Mucosa of rectum (tissue), 2 donors: ENCODE measurements around the gene GPR137.
A peak's percentile ranks its signal among the peaks of the same experiment; 100 is the strongest.
"Not testable (repeated sequence)": the region's sequence is repeated elsewhere in the genome, so short reads cannot be mapped to it uniquely, and the experiment has no call there.

Source experiments
- H3K27ac ChIP-seq, 2 donors: one replicate each; pipeline ENCODE4 v1.7.0; 2013; ENCODE audit warnings: inconsistent platforms in 2 of 2, low read depth in 2 of 2, low read length in 2 of 2
- H3K27me3 ChIP-seq, 2 donors: one replicate each; pipeline ENCODE4 v1.7.0; 2013; ENCODE audit warnings: low read length in 2 of 2; ENCODE audit not compliant: control insufficient read depth in 2 of 2, insufficient read depth in 2 of 2
- H3K36me3 ChIP-seq, 2 donors: one replicate each; pipeline ENCODE4 v1.7.0; 2013; ENCODE audit warnings: low read length in 2 of 2; ENCODE audit not compliant: control insufficient read depth in 2 of 2, insufficient read depth in 2 of 2
- H3K4me1 ChIP-seq, 2 donors: one replicate each; pipeline ENCODE4 v1.7.0; 2013; ENCODE audit warnings: low read length in 2 of 2, mild to moderate bottlenecking in 1 of 2; ENCODE audit not compliant: control insufficient read depth in 2 of 2, insufficient read depth in 2 of 2
- H3K4me3 ChIP-seq, 2 donors: one replicate each; pipeline ENCODE4 v1.7.0; 2013; ENCODE audit warnings: low read length in 2 of 2
- H3K9ac ChIP-seq, 2 donors: one replicate each; pipeline ENCODE4 v1.7.0; 2013; ENCODE audit warnings: low read length in 2 of 2, low read depth in 1 of 2, mild to moderate bottlenecking in 1 of 2
- H3K9me3 ChIP-seq, 2 donors: one replicate each; pipeline ENCODE4 v1.7.0; 2013; ENCODE audit warnings: low read length in 2 of 2; ENCODE audit not compliant: control insufficient read depth in 2 of 2
- donor health status: healthy.
- donor health status: Normal muscosa, but diverticular disease.

The GPR137 gene

GRCh38 chr11:64314146-64314804 lies 28.6 kb downstream of the GPR137 start:
- no peaks in the 10 kb centered on the region for H3K27me3 ChIP-seq
- no peak overlapping the region for H3K4me3 ChIP-seq
- H3K27ac ChIP-seq: peak overlapping the region in 1 of 2 donors; percentile 28
- no peak overlapping the region for H3K9ac ChIP-seq
- no peaks in the 10 kb centered on the region for H3K9me3 ChIP-seq
- H3K36me3 ChIP-seq: peaks cover 35 to 39% of the 10 kb centered on the region in 2 donors
- peaks cover 15 to 20% of the 10 kb centered on the region in 2 donors for H3K4me1 ChIP-seq

- Histone ChIP-seq H3K9me3 (no peaks in the 10 kb centered on the region), H3K4me3 (no peak overlapping the region), H3K4me1 (peaks cover 21 to 26% of the 10 kb centered on the region in 2 donors), H3K27ac (no peak overlapping the region), H3K27me3 (no peaks in the 10 kb centered on the region), H3K36me3 (peaks cover 35 to 39% of the 10 kb centered on the region in 2 donors), H3K9ac (no peak overlapping the region)
Measured at GRCh38 chr11:64314805-64315561, 29.3 kb downstream of the GPR137 start.

- H3K9ac ChIP-seq, H3K9me3 ChIP-seq, H3K4me3 ChIP-seq, H3K27me3 ChIP-seq: not testable (repeated sequence)
- H3K36me3 ChIP-seq: peaks cover 35 to 36% of the 10 kb centered on the region in 2 donors
- H3K27ac ChIP-seq: peak overlapping the region in 1 of 2 donors; percentile 9
- H3K4me1 ChIP-seq: peaks cover 25 to 34% of the 10 kb centered on the region in 2 donors
Measured at GRCh38 chr11:64315667-64316526, 30.2 kb downstream of the GPR137 start.

- peaks cover 34 to 35% of the 10 kb centered on the region in 2 donors for H3K36me3 ChIP-seq
- peaks cover 31 to 43% of the 10 kb centered on the region in 2 donors for H3K4me1 ChIP-seq
- no peaks in the 10 kb centered on the region for H3K9me3 ChIP-seq
- peak overlapping the region; percentile 88 to 99 for H3K9ac ChIP-seq
- peak overlapping the region; percentile 98 to 100 for H3K27ac ChIP-seq
- peak overlapping the region; percentile 78 to 96 for H3K4me3 ChIP-seq
- no peaks in the 10 kb centered on the region for H3K27me3 ChIP-seq
Measured at GRCh38 chr11:64316672-64317324, 31.1 kb downstream of the GPR137 start.

- Histone ChIP-seq H3K4me1 (peaks cover 34 to 49% of the 10 kb centered on the region in 2 donors), H3K36me3 (peaks cover 36 to 37% of the 10 kb centered on the region in 2 donors), H3K9ac (peak within 1 kb of the TSS; percentile 88 to 99), H3K27me3 (no peaks in the 10 kb centered on the region), H3K4me3 (peak within 1 kb of the TSS; percentile 78 to 96), H3K9me3 (no peaks in the 10 kb centered on the region), H3K27ac (peak within 1 kb of the TSS; percentile 98 to 100)
Measured at GRCh38 chr11:64317325-64317960, 31.8 kb downstream of the GPR137 start, which contains the start of gene TRMT112. TSS of gene TRMT112 (minus strand) at chr11:64317559. CDS start at chr11:64317526, 33 bp downstream.

GRCh38 chr11:64317961-64318765 lies 32.5 kb downstream of the GPR137 start, which contains the start of gene PRDX5:
TSS of gene PRDX5 (plus strand) at chr11:64318121. CDS start at chr11:64318216, 95 bp downstream.
- Histone ChIP-seq H3K36me3 (peaks cover 34 to 36% of the 10 kb centered on the region in 2 donors), H3K9ac (peak within 1 kb of the TSS; percentile 88 to 99), H3K9me3 (no peaks in the 10 kb centered on the region), H3K27me3 (no peaks in the 10 kb centered on the region), H3K4me3 (peak within 1 kb of the TSS; percentile 78 to 96), H3K27ac (peak within 1 kb of the TSS; percentile 98 to 100), H3K4me1 (peaks cover 42 to 53% of the 10 kb centered on the region in 2 donors)

- Histone ChIP-seq H3K4me1 (peaks cover 45 to 53% of the 10 kb centered on the region in 2 donors), H3K4me3 (peak overlapping the region; percentile 78 to 96), H3K27ac (peak overlapping the region; percentile 98 to 100), H3K9ac (peak overlapping the region; percentile 88 to 99), H3K27me3 (no peaks in the 10 kb centered on the region), H3K9me3 (no peaks in the 10 kb centered on the region), H3K36me3 (peaks cover 30 to 36% of the 10 kb centered on the region in 2 donors)
Measured at GRCh38 chr11:64318766-64319761, 33.4 kb downstream of the GPR137 start.

GRCh38 chr11:64320556-64320955 lies 34.9 kb downstream of the GPR137 start:
- peaks cover 45 to 48% of the 10 kb centered on the region in 2 donors for H3K4me1 ChIP-seq
- peak overlapping the region; percentile 41 to 88 for H3K9ac ChIP-seq
- H3K27ac ChIP-seq: peak overlapping the region; percentile 98 to 100
- no peaks in the 10 kb centered on the region for H3K27me3 ChIP-seq
- H3K36me3 ChIP-seq: peaks cover 16 to 23% of the 10 kb centered on the region in 2 donors
- no peaks in the 10 kb centered on the region for H3K9me3 ChIP-seq
- peak overlapping the region; percentile 5 to 6 for H3K4me3 ChIP-seq
